Measurements from ENCODE around the gene PAQR5. TPM values are rescaled to one million over a fixed set of nuclear protein-coding genes. Genes with fewer than 3 reads are reported as not detected.

PAQR5 gene
- total RNA-seq, 2 donors from 2014 or later: 36.3 to 71.1 TPM

DNA sequence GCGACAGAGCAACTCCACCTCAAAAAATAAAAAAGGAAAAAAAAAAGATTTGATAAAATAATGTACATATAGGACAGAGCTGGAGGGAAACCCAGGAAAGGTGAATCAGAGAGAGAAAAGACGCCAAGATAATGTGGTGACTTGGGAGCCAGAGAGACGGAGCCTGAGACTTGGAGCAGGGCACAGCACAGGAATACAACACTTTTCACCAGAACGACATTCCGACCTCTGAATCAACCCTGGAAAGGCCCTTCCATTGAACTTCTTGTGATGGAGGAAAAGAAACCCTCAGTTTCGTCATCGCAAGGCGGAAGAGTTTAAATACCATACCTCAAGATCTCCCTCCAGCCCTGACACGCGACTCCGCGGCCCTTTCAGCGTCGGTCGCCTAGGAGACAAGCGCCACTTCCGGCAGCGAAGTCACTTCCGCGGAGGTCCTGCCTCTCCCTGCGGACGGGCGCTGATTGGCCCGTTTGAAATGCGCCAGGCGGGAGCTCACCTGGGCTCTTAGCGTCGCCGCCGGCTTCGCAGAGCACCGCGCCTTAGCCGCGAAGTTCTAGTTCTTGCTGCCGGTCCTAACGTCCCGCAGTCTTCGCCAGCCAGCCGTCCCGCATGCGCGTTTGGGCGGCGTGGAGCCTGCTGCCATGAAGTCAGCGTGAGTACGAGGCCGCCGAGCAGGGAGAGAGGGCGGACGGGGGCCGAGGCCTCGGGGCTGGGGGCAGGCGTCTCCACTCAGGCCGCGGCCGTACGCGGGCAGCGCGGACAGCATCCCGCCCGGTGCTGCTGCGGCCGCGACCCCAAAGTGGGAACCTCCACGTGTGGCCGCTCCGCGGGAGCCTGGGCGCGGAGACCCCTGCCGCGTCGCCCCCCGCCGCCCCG lies 115.3 kb downstream of the PAQR5 start, which contains the start of gene KIF23:
Gene KIF23, plus strand, starts transcription at position 528 of the 879 bp plus-strand sequence. Its CDS starts 117 bp downstream, at position 645.
- H3K36me3 ChIP-seq: no peaks in the 10 kb centered on the region
- H3K9me3 ChIP-seq: no peaks in the 10 kb centered on the region
- TF ChIP-seq, protein P1, sequence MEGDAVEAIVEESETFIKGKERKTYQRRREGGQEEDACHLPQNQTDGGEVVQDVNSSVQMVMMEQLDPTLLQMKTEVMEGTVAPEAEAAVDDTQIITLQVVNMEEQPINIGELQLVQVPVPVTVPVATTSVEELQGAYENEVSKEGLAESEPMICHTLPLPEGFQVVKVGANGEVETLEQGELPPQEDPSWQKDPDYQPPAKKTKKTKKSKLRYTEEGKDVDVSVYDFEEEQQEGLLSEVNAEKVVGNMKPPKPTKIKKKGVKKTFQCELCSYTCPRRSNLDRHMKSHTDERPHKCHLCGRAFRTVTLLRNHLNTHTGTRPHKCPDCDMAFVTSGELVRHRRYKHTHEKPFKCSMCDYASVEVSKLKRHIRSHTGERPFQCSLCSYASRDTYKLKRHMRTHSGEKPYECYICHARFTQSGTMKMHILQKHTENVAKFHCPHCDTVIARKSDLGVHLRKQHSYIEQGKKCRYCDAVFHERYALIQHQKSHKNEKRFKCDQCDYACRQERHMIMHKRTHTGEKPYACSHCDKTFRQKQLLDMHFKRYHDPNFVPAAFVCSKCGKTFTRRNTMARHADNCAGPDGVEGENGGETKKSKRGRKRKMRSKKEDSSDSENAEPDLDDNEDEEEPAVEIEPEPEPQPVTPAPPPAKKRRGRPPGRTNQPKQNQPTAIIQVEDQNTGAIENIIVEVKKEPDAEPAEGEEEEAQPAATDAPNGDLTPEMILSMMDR (IDR thresholded peaks at IDR 0.05): no peak
- H3K9ac ChIP-seq (ENCODE audit: low read depth in 2 of 2, low read length in 2 of 2): peak within 1 kb of the TSS; percentile 63 to 64
- peak; percentile 96 for DNase-seq
- H3K4me3 ChIP-seq: peak within 1 kb of the TSS; percentile 94
- H3K27ac ChIP-seq: no peak within 1 kb of the TSS
- intact Hi-C loops (cut with DNase I): no loop called here
- no peaks in the 10 kb centered on the region for H3K27me3 ChIP-seq
- H3K4me1 ChIP-seq: no peaks in the 10 kb centered on the region

DNA sequence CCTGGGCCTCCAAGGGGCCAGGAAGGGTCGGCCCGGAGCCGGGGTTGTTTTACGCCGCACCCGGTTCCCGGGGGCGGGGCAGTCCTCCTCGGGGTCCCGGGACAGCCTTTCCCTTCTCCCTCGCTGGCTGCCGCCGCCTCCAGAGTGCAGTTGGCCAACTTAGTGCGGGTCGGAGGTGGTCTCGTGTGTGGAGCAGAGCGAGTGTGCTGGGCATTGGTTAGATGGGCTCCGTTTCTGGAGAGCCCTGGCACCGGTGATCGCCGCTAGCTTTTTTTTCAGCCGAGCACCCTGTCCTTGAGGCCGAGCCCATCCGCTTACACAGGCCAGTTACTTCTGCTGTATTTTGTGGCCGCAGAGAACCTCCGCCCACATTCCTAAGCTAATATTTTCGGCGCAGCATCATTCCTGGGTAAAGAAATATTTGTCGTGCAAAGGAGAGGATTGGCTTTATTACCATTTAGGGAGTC lies 116.0 kb downstream of the PAQR5 start:
- Histone ChIP-seq H3K9me3 (no peaks in the 10 kb centered on the region), H3K4me3 (peak overlapping the region; percentile 94), H3K4me1 (no peaks in the 10 kb centered on the region), H3K27me3 (no peaks in the 10 kb centered on the region), H3K36me3 (no peaks in the 10 kb centered on the region), H3K27ac (no peak overlapping the region), H3K9ac (ENCODE audit: low read depth in 2 of 2, low read length in 2 of 2) (peak overlapping the region; percentile 63 to 64)
- DNase-seq: peak; percentile 37
- intact Hi-C loops (cut with DNase I): no loop called here
- TF ChIP-seq, protein P1 (IDR thresholded peaks at IDR 0.05): no peak

DNA sequence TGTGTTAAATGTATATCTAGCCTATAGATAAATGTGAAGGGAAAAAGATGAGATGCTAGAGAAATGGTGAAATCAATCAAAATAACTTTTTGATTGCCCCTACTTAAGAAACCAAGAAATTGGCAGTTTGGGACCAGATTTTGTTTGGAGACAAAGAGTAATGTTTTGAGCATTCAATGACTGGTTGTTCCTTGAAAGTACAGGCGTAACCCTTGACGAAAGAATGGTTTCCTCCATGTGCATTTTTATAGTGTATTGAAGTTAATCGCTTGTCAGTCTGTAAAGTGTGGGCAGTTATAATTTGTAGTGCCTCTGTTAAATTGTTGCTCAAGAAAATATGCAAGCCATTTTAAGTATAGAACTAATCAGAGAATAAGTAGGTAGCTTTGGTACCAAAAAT lies 116.7 kb downstream of the PAQR5 start:
- H3K4me3 ChIP-seq: no peak overlapping the region
- no peaks in the 10 kb centered on the region for H3K4me1 ChIP-seq
- H3K9me3 ChIP-seq: no peaks in the 10 kb centered on the region
- TF ChIP-seq, protein P1 (IDR thresholded peaks at IDR 0.05): no peak
- H3K27me3 ChIP-seq: no peaks in the 10 kb centered on the region
- no peaks in the 10 kb centered on the region for H3K36me3 ChIP-seq
- no peak for DNase-seq
- no peak overlapping the region for H3K9ac ChIP-seq (ENCODE audit: low read depth in 2 of 2, low read length in 2 of 2)
- no peak overlapping the region for H3K27ac ChIP-seq
- intact Hi-C loops (cut with DNase I): no loop called here

DNA sequence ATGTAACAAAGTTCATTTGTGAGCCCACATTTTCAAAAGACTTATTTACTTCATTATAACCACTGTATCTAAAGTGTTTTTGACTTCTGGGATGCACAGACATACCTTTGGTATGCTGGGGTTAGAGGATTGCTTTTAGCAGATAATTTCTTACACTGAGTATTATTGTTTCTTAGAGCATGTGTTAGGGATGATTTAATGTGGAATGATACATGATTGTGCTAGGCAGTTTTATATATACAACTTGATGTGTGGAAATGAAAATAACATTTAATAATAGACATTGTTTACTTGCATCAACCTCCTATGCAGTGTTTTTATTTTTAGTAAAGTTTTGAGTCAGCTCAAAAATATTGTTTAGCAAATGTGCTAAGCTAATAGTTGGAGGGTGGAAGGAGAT lies 118.9 kb downstream of the PAQR5 start:
- no peak for DNase-seq
- TF ChIP-seq, protein P1 (IDR thresholded peaks at IDR 0.05): no peak
- Histone ChIP-seq H3K9me3 (no peaks in the 10 kb centered on the region), H3K36me3 (no peaks in the 10 kb centered on the region), H3K4me3 (no peak overlapping the region), H3K27ac (no peak overlapping the region), H3K27me3 (no peaks in the 10 kb centered on the region), H3K4me1 (no peaks in the 10 kb centered on the region), H3K9ac (ENCODE audit: low read depth in 2 of 2, low read length in 2 of 2) (no peak overlapping the region)
- intact Hi-C loops (cut with DNase I): no loop called here

DNA sequence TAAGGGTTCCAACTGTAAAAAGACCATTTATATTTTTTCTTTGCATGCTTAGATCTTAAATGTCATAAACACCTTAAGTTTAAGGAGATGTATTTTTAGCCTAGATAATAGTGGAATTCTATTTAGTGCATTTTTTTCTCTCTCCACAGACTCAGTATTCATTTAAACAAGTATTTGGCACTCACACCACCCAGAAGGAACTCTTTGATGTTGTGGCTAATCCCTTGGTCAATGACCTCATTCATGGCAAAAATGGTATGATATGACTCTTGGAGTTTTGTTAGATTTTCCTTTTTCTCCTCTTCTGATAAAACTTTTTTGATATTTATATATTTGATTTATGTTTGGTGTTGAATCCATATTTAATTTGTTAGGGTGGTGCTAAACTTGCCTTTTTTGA lies 122.8 kb downstream of the PAQR5 start:
- intact Hi-C loops (cut with DNase I): loop anchor here (5.0 kb wide), 1 partner anchor 36 kb away; no protein-coding TSS in a partner anchor
- TF ChIP-seq, protein P1 (IDR thresholded peaks at IDR 0.05): no peak
- no peak for DNase-seq
- Histone ChIP-seq H3K27me3 (no peaks in the 10 kb centered on the region), H3K4me3 (no peak overlapping the region), H3K9me3 (no peaks in the 10 kb centered on the region), H3K36me3 (no peaks in the 10 kb centered on the region), H3K9ac (ENCODE audit: low read depth in 2 of 2, low read length in 2 of 2) (no peak overlapping the region), H3K27ac (no peak overlapping the region), H3K4me1 (no peaks in the 10 kb centered on the region)

Measured in colonic mucosa (tissue), 4 donors.